A673 (cell line): ENCODE data around the gene ZNF592.

Source experiments
- CTCF ChIP-seq: fragments of 300-800, 200-600 bp; sonication (generic); conservative IDR thresholded peaks from 2 replicates; pipeline ENCODE4 v1.5.1; 2017; ENCODE audit warnings: low read depth, mild to moderate bottlenecking, antibody characterized with exemption, low read length, moderate library complexity, mixed read lengths
- EZH2 ChIP-seq: fragments of 200-600 bp; sonication (generic); IDR thresholded peaks from 2 replicates; pipeline ENCODE4 v1.6.1; 2017; ENCODE audit warnings: borderline replicate concordance, low read depth, mild to moderate bottlenecking, mixed read lengths, antibody characterized with exemption, low read length; ENCODE audit not compliant: poor library complexity, severe bottlenecking

DNA sequence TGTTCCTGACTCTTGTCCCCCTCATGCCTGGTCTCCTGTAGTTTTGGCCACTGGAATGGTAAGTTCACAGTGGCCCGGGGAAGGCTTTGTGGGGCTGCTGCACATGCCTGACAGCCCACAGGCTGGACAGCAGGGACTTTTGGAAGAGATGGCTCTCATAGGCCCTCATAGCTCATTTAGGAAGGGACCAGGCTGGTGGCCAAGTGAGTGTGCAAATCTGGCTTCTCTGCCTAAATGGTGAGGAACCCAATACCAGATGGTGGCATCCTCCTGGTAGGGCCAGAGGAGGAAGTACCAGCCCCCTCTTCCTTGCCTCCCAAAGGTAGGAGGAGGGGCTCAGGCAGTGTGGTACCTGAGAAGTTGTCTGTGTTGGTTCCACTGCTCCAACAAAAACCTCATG is 94.4 kb downstream of the ZNF592 start:
- TF ChIP-seq CTCF: no peak
- TF ChIP-seq EZH2: no peak
